HL-60 (cell line): ENCODE data around the gene IRF8.
A peak's percentile ranks its signal among the peaks of the same experiment; 100 is the strongest.

Source experiments
- DNase-seq, 2 experiments: peaks; one replicate each; pipeline ENCODE4 v3.0.0-alpha.2; 2010 to 2020; ENCODE audit warnings: low read depth in 1 of 2, low spot score in 1 of 2
- H3K27ac ChIP-seq: fragments of 250-450 bp; sonication (Bioruptor Pico); replicated peaks from 2 replicates; pipeline ENCODE4 v1.5.1; 2020; ENCODE audit warnings: mild to moderate bottlenecking, moderate library complexity
- H3K27me3 ChIP-seq: fragments of 250-450 bp; sonication (Bioruptor Pico); 2 replicates; pipeline ENCODE4 v1.5.1; 2021; ENCODE audit warnings: mild to moderate bottlenecking, moderate library complexity; ENCODE audit not compliant: insufficient read depth, poor library complexity, severe bottlenecking
- H3K4me3 ChIP-seq: replicated peaks from 2 replicates; pipeline ENCODE4 v1.5.1; 2011; ENCODE audit warnings: mild to moderate bottlenecking, control low read depth, low read length; ENCODE audit not compliant: insufficient read depth
- GABPA ChIP-seq: IDR thresholded peaks from 2 replicates; pipeline ENCODE4 v1.6.1; 2012; ENCODE audit warnings: low read depth
- POLR2AphosphoS5 ChIP-seq: IDR thresholded peaks from 2 replicates; pipeline ENCODE4 v1.6.1; 2012; ENCODE audit warnings: low read depth
- SPI1 ChIP-seq: IDR thresholded peaks from 2 replicates; pipeline ENCODE4 v1.6.1; 2012; ENCODE audit warnings: low read depth, mild to moderate bottlenecking, borderline replicate concordance
- TF ChIP-seq, protein P1 (sequence below): IDR thresholded peaks from 2 replicates; pipeline ENCODE4 v1.6.1; 2012; ENCODE audit warnings: low read depth; ENCODE audit not compliant: insufficient replicate concordance
- TF ChIP-seq, protein P2 (sequence below): IDR thresholded peaks from one replicate; pipeline ENCODE4 v1.5.1; 2011; ENCODE audit warnings: low read length, control low read depth, inconsistent platforms; ENCODE audit not compliant: insufficient read depth

IRF8 gene

DNA sequence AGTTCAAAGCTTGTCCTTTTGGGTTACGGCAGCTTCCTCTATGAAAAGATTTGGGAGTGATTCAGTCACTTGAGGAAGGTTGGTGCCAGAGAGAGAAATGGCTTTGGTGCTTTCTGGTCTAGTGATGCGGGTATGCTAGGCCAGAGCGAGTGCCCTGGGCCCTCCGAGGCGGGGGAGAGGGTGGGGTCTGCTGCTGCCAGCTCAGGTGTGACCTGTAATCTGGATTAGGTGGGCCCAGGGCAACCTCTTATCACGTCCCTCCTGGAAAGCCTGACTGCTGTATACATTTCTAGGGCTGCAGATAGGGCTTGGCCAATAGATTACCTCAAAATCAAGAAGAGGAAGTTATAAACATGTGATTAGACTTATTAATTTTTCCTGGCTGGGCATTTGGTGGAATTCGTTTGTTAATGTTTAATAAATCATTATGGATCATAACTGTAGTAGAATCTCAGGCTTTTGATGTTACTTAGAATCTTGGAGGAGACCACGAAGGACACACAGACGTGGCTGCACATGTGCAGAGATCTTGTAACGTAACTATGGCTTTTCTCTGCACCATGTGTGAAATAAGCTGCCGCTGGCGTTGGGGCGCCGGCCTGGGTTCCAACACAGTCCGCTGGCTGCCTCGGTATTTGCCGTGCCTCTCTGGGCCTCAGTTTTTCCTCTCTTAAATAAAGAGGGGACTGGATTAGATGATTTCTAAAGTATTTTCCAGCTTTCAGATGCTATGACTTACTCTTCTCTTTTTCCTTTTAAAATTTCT, 1.2 kb downstream of the IRF8 start:
- TF ChIP-seq GABPA (no peak), POLR2AphosphoS5 (no peak), SPI1 (no peak)
- TF ChIP-seq, protein P1, sequence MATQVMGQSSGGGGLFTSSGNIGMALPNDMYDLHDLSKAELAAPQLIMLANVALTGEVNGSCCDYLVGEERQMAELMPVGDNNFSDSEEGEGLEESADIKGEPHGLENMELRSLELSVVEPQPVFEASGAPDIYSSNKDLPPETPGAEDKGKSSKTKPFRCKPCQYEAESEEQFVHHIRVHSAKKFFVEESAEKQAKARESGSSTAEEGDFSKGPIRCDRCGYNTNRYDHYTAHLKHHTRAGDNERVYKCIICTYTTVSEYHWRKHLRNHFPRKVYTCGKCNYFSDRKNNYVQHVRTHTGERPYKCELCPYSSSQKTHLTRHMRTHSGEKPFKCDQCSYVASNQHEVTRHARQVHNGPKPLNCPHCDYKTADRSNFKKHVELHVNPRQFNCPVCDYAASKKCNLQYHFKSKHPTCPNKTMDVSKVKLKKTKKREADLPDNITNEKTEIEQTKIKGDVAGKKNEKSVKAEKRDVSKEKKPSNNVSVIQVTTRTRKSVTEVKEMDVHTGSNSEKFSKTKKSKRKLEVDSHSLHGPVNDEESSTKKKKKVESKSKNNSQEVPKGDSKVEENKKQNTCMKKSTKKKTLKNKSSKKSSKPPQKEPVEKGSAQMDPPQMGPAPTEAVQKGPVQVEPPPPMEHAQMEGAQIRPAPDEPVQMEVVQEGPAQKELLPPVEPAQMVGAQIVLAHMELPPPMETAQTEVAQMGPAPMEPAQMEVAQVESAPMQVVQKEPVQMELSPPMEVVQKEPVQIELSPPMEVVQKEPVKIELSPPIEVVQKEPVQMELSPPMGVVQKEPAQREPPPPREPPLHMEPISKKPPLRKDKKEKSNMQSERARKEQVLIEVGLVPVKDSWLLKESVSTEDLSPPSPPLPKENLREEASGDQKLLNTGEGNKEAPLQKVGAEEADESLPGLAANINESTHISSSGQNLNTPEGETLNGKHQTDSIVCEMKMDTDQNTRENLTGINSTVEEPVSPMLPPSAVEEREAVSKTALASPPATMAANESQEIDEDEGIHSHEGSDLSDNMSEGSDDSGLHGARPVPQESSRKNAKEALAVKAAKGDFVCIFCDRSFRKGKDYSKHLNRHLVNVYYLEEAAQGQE: no peak
- TF ChIP-seq, protein P2, sequence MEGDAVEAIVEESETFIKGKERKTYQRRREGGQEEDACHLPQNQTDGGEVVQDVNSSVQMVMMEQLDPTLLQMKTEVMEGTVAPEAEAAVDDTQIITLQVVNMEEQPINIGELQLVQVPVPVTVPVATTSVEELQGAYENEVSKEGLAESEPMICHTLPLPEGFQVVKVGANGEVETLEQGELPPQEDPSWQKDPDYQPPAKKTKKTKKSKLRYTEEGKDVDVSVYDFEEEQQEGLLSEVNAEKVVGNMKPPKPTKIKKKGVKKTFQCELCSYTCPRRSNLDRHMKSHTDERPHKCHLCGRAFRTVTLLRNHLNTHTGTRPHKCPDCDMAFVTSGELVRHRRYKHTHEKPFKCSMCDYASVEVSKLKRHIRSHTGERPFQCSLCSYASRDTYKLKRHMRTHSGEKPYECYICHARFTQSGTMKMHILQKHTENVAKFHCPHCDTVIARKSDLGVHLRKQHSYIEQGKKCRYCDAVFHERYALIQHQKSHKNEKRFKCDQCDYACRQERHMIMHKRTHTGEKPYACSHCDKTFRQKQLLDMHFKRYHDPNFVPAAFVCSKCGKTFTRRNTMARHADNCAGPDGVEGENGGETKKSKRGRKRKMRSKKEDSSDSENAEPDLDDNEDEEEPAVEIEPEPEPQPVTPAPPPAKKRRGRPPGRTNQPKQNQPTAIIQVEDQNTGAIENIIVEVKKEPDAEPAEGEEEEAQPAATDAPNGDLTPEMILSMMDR: no peak
- H3K27me3 ChIP-seq: no peaks in the 10 kb centered on the region
- peak overlapping the region; percentile 61 for H3K4me3 ChIP-seq
- H3K27ac ChIP-seq: no peak overlapping the region
- DNase-seq: no peak

DNA sequence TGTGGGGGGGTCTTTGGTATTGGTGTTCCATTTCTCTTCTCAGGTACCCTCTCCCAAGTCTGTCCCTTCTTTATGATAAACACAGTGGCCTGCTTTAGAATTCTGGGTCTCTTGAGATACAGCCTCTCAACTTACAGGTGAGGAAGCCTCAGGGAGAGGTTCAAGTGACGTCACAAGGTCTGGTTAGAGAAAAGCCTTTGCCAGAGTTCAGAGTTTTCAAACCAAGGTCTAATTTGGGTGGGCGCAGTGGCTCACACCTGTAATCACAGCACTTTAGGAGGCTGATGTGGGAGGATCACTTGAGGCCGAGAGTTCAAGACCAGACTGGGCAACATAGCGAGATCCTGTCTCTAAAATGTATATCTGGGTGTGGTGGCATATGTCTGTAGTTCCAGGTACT, 2.1 kb downstream of the IRF8 start:
- TF ChIP-seq SPI1 (no peak), POLR2AphosphoS5 (no peak), GABPA (no peak)
- TF ChIP-seq, protein P2: no peak
- TF ChIP-seq, protein P1: no peak
- Histone ChIP-seq H3K4me3 (peak overlapping the region; percentile 61), H3K27ac (no peak overlapping the region), H3K27me3 (no peaks in the 10 kb centered on the region)
- DNase-seq: no peak

DNA sequence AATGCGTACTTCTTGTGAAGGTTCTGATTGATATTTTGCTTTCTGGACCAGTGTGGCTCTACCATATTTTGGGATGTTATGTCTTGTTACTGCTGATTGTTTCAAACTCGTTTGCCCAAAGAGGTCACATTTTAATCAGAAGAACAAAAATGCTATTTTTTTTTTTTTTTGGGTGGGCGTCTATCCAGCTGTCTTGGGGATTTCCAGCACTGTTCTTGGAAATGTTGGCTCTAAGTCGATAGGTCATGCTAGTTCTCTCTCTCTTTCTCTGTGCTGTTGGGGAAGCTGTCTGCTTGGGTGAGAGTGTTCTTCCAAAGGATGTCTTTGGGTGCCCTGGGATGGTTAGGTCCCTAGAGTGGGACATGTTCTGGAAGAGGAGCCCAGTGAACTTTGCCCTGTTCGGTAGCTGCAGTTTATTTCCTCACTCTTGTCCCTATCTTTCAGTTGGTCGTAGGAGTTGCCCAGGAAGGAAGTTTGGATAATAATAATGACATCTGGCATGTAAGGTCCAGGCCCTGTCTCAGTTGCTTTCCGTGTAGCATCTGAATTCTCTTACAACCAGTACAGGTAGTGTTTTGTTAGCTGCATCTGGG, 2.9 kb downstream of the IRF8 start:
- TF ChIP-seq, protein P1: no peak
- no peak for TF ChIP-seq SPI1
- TF ChIP-seq, protein P2: no peak
- no peak for TF ChIP-seq GABPA
- no peak overlapping the region for H3K27ac ChIP-seq
- H3K4me3 ChIP-seq: peak overlapping the region; percentile 61
- no peaks in the 10 kb centered on the region for H3K27me3 ChIP-seq
- no peak for DNase-seq
